ENCODE results near the gene ITGA7. TPM values are rescaled to one million over a fixed set of nuclear protein-coding genes. Genes with fewer than 3 reads are reported as not detected.
A peak's percentile ranks its signal among the peaks of the same experiment; 100 is the strongest.

The ITGA7 gene
- total and polyA plus RNA-seq, 3 donors from 2014 or later = 26.4 to 43.3 (median 30.6) TPM

DNA sequence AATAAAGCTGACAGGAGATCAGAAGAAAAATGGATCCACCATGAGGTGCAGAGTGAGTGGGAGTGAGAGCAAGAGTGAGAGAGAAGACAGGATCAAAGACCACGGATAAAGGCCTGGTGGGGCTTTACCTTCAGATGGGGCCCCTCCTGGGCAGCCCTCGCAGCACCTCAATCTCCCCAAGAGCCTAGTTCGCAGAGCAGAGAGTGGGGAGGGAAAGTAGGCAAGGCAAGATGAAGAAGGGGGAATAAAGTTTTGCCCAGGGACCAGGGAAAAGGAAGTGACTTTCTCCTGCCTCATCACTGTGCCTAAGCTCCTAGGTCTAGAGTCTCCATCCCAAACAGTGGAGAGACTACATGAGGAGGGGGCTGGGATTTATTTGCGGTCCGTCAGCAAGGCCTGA is 60.7 kb downstream of the ITGA7 start:
- no peaks in the 10 kb centered on the region for H3K9me3 ChIP-seq
- peak overlapping the region in 1 of 2 donors; percentile 43 for H3K4me3 ChIP-seq
- 68 to 77% methylated on average over 5 of the region's 5 CpGs for WGBS, 2 donors
- H3K36me3 ChIP-seq (ENCODE audit: low read depth, missing control alignments) = no peaks in the 10 kb centered on the region
- no peaks in the 10 kb centered on the region for H3K4me1 ChIP-seq
- TF ChIP-seq POLR2A (IDR thresholded peaks at IDR 0.05) (no peak), CTCF (IDR thresholded peaks at IDR 0.05) (no peak)
- DNase-seq = no peak
- peak overlapping the region; percentile 27 to 88 for H3K27ac ChIP-seq
- no peaks in the 10 kb centered on the region for H3K27me3 ChIP-seq
- intact Hi-C loops (cut with DNase I; ENCODE audit: low total_unique reads) = no loop called here

- WGBS, 2 donors = 78 to 81% methylated on average over 1 of the region's 1 CpG
- Histone ChIP-seq H3K36me3 (ENCODE audit: low read depth, missing control alignments) (no peaks in the 10 kb centered on the region), H3K27ac (no peak overlapping the region), H3K4me1 (no peaks in the 10 kb centered on the region), H3K9me3 (no peaks in the 10 kb centered on the region), H3K4me3 (no peak overlapping the region), H3K27me3 (no peaks in the 10 kb centered on the region)
- intact Hi-C loops (cut with DNase I; ENCODE audit: low total_unique reads) = no loop called here
- TF ChIP-seq POLR2A (IDR thresholded peaks at IDR 0.05) (no peak), CTCF (IDR thresholded peaks at IDR 0.05) (no peak)
- no peak for DNase-seq
Observed at GRCh38 chr12:55644591-55644990, 63.1 kb downstream of the ITGA7 start.

DNA sequence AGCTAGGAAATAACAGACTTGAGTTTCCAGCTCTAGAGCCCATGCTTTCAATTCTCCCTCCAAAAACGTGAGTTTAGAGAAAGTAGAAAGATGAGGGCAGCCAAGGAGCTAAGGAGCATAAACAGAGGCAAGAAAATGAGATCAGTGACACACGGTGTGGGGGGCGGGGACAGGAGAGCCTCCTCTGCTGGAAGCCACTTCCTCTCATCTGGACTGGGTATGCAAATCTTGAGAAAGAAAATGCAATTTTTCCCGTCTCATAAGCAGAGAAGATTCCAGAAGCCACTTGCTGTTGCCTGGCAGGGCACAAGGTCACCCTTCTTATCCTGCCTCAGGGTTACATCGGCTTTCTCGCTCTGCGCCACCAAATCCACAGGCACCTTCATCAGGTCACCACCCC is 65.0 kb downstream of the ITGA7 start:
- WGBS, 2 donors = 63 to 81% methylated on average over 4 to 7 of the region's 7 CpGs
- Histone ChIP-seq H3K36me3 (ENCODE audit: low read depth, missing control alignments) (no peaks in the 10 kb centered on the region), H3K27ac (no peak overlapping the region), H3K4me3 (no peak overlapping the region), H3K27me3 (no peaks in the 10 kb centered on the region), H3K4me1 (no peaks in the 10 kb centered on the region), H3K9me3 (no peaks in the 10 kb centered on the region)
- intact Hi-C loops (cut with DNase I; ENCODE audit: low total_unique reads) = no loop called here
- no peak for DNase-seq
- TF ChIP-seq CTCF (IDR thresholded peaks at IDR 0.05) = no peak
- no peak for TF ChIP-seq POLR2A (IDR thresholded peaks at IDR 0.05)

- intact Hi-C loops (cut with DNase I; ENCODE audit: low total_unique reads) = no loop called here
- TF ChIP-seq POLR2A (IDR thresholded peaks at IDR 0.05) (no peak), CTCF (IDR thresholded peaks at IDR 0.05) (no peak)
- 60 to 80% methylated on average over 2 of the region's 2 CpGs for WGBS, 2 donors
Observed at GRCh38 chr12:55642267-55642666, 65.4 kb downstream of the ITGA7 start.

GRCh38 chr12:55641595-55641994 is 66.1 kb downstream of the ITGA7 start:
- Histone ChIP-seq H3K27ac (no peak overlapping the region), H3K9me3 (no peaks in the 10 kb centered on the region), H3K4me1 (no peaks in the 10 kb centered on the region), H3K4me3 (no peak overlapping the region), H3K36me3 (ENCODE audit: low read depth, missing control alignments) (no peaks in the 10 kb centered on the region), H3K27me3 (no peaks in the 10 kb centered on the region)
- TF ChIP-seq POLR2A (IDR thresholded peaks at IDR 0.05) = no peak
- no peak for TF ChIP-seq CTCF (IDR thresholded peaks at IDR 0.05)
- no peak for DNase-seq
- intact Hi-C loops (cut with DNase I; ENCODE audit: low total_unique reads) = no loop called here
- 74 to 77% methylated on average over 7 of the region's 7 CpGs for WGBS, 2 donors

More at GRCh38 chr12:55642267-55642666, 65.4 kb downstream of the ITGA7 start:
- Histone ChIP-seq H3K36me3 (ENCODE audit: low read depth, missing control alignments) (no peaks in the 10 kb centered on the region), H3K4me1 (no peaks in the 10 kb centered on the region), H3K27ac (no peak overlapping the region), H3K4me3 (no peak overlapping the region), H3K27me3 (no peaks in the 10 kb centered on the region), H3K9me3 (no peaks in the 10 kb centered on the region)
- DNase-seq = no peak
